MM.1S (cell line): Measurements from ENCODE around the gene TLCD3A.
"Not testable (repeated sequence)": the region's sequence is repeated elsewhere in the genome, so short reads cannot be mapped to it uniquely, and the experiment has no call there.

ENCODE experiments used
- DNase-seq: peaks from one replicate; pipeline ENCODE4 v3.0.0-alpha.2; 2015
- H2AFZ ChIP-seq: fragments of 300-600 bp; sonication (generic); 2 replicates; pipeline ENCODE4 v1.6.0; 2016; ENCODE audit warnings: antibody characterized with exemption, low read length
- H3F3A ChIP-seq: fragments of 300-600 bp; sonication (generic); 2 replicates; pipeline ENCODE4 v1.6.1; 2016; ENCODE audit warnings: mild to moderate bottlenecking, antibody characterized with exemption, low read length, moderate library complexity, mixed read lengths; ENCODE audit not compliant: insufficient read depth
- H3K27ac ChIP-seq: fragments of 300-600 bp; sonication (generic); 2 replicates; pipeline ENCODE4 v1.5.1; 2016; ENCODE audit warnings: mild to moderate bottlenecking, low read length
- H3K27me3 ChIP-seq: fragments of 300-600 bp; sonication (generic); replicated peaks from 2 replicates; pipeline ENCODE4 v1.6.0; 2016; ENCODE audit warnings: low read length; ENCODE audit not compliant: insufficient read depth
- H3K36me3 ChIP-seq: fragments of 300-600 bp; sonication (generic); replicated peaks from 2 replicates; pipeline ENCODE4 v1.6.1; 2016; ENCODE audit warnings: mild to moderate bottlenecking, low read length, mixed read lengths; ENCODE audit not compliant: insufficient read depth
- H3K4me1 ChIP-seq: fragments of 300-600 bp; sonication (generic); 2 replicates; pipeline ENCODE4 v1.6.1; 2016; ENCODE audit warnings: low read length, mixed read lengths
- H3K4me2 ChIP-seq: fragments of 300-600 bp; sonication (generic); 2 replicates; pipeline ENCODE4 v1.6.0; 2016; ENCODE audit warnings: low read depth, low read length
- H3K4me3 ChIP-seq: fragments of 300-600 bp; sonication (generic); 2 replicates; pipeline ENCODE4 v1.5.1; 2016; ENCODE audit warnings: low read length, mixed read lengths
- H3K79me2 ChIP-seq: fragments of 300-600 bp; sonication (generic); 2 replicates; pipeline ENCODE4 v1.6.1; 2016; ENCODE audit warnings: mixed run types, low read length, mixed read lengths
- H3K9ac ChIP-seq: fragments of 300-600 bp; sonication (generic); 2 replicates; pipeline ENCODE4 v1.6.1; 2016; ENCODE audit warnings: low read length, mixed read lengths
- H3K9me2 ChIP-seq: fragments of 300-600 bp; sonication (generic); replicated peaks from 2 replicates; pipeline ENCODE4 v1.6.1; 2016; ENCODE audit warnings: mild to moderate bottlenecking, low read length, mixed read lengths; ENCODE audit not compliant: insufficient read depth
- H3K9me3 ChIP-seq: fragments of 300-600 bp; sonication (generic); replicated peaks from 2 replicates; pipeline ENCODE4 v1.6.1; 2016; ENCODE audit warnings: mild to moderate bottlenecking, low read length, mixed read lengths; ENCODE audit not compliant: insufficient read depth
- H4K20me1 ChIP-seq: fragments of 300-600 bp; sonication (generic); 2 replicates; pipeline ENCODE4 v1.6.1; 2016; ENCODE audit warnings: mild to moderate bottlenecking, low read length, moderate library complexity, mixed read lengths; ENCODE audit not compliant: insufficient read depth
- CTCF ChIP-seq: fragments of 300-600 bp; sonication (generic); IDR thresholded peaks from 2 replicates; pipeline ENCODE4 v1.5.1; 2016; ENCODE audit warnings: antibody characterized with exemption, low read length, mixed read lengths
- EZH2 ChIP-seq: fragments of 300-600 bp; sonication (generic); optimal IDR thresholded peaks from 2 replicates; pipeline ENCODE3; 2017; ENCODE audit warnings: low read depth, mild to moderate bottlenecking, antibody characterized with exemption, low read length, mixed read lengths
- EZH2phosphoT487 ChIP-seq: fragments of 300-600 bp; sonication (generic); IDR thresholded peaks from 2 replicates; pipeline ENCODE4 v1.6.1; 2018; ENCODE audit warnings: antibody characterized with exemption, low read length

The TLCD3A gene

GRCh38 chr17:746181-746580, 13.8 kb downstream of the TLCD3A start:
- no peak for DNase-seq
- TF ChIP-seq EZH2phosphoT487 (no peak), CTCF (no peak), EZH2 (no peak)
- H3K27me3 ChIP-seq, result no peaks in the 10 kb centered on the region
- no peak overlapping the region for H3K4me3 ChIP-seq
- no peak overlapping the region for H3K27ac ChIP-seq
- no peaks in the 10 kb centered on the region for H3K9me2 ChIP-seq
- no peak overlapping the region for H3K9ac ChIP-seq
- peaks cover 20% of the 10 kb centered on the region for H3K36me3 ChIP-seq
- H3K4me2 ChIP-seq, result no peak overlapping the region
- H4K20me1 ChIP-seq, result no peaks in the 10 kb centered on the region
- H3K9me3 ChIP-seq, result no peaks in the 10 kb centered on the region
- H3K79me2 ChIP-seq, result peaks cover 61% of the 10 kb centered on the region
- H3F3A ChIP-seq, result no peaks in the 10 kb centered on the region
- H2AFZ ChIP-seq, result no peak overlapping the region
- peaks cover 7% of the 10 kb centered on the region; the same call in 1 of the 2 replicates for H3K4me1 ChIP-seq

- Histone ChIP-seq H3K4me3 (no peak overlapping the region), H3K27ac (no peak overlapping the region), H3K9ac (no peak overlapping the region), H3K4me2 (no peak overlapping the region), H3K4me1 (peaks cover 7% of the 10 kb centered on the region; the same call in 1 of the 2 replicates), H3K36me3 (peaks cover 20% of the 10 kb centered on the region), H3K9me2 (no peaks in the 10 kb centered on the region), H3K79me2 (peaks cover 69% of the 10 kb centered on the region), H4K20me1 (no peaks in the 10 kb centered on the region), H2AFZ (no peak overlapping the region), H3K9me3 (no peaks in the 10 kb centered on the region), H3K27me3 (no peaks in the 10 kb centered on the region), H3F3A (no peaks in the 10 kb centered on the region)
- no peak for DNase-seq
- TF ChIP-seq CTCF, result no peak
- no peak for TF ChIP-seq EZH2phosphoT487
- no peak for TF ChIP-seq EZH2
Observed at GRCh38 chr17:746783-747629, 14.6 kb downstream of the TLCD3A start.

GRCh38 chr17:748604-749003, 16.2 kb downstream of the TLCD3A start:
- H3K36me3 ChIP-seq, result peaks cover 20% of the 10 kb centered on the region
- not testable (repeated sequence) for H3F3A ChIP-seq, H2AFZ ChIP-seq, H3K9me3 ChIP-seq, H3K27ac ChIP-seq, H3K4me1 ChIP-seq, H3K4me2 ChIP-seq, H3K9ac ChIP-seq, H4K20me1 ChIP-seq, DNase-seq, H3K9me2 ChIP-seq, H3K27me3 ChIP-seq, H3K4me3 ChIP-seq
- H3K79me2 ChIP-seq, result peaks cover 69% of the 10 kb centered on the region

GRCh38 chr17:749359-749758, 17.0 kb downstream of the TLCD3A start:
- not testable (repeated sequence) for H3K4me3 ChIP-seq, H3K9me3 ChIP-seq, DNase-seq, H3F3A ChIP-seq, H3K27me3 ChIP-seq, H3K4me1 ChIP-seq, H2AFZ ChIP-seq, H3K9me2 ChIP-seq, H3K4me2 ChIP-seq, H3K9ac ChIP-seq, H4K20me1 ChIP-seq, H3K27ac ChIP-seq
- Histone ChIP-seq H3K36me3 (peaks cover 20% of the 10 kb centered on the region), H3K79me2 (peaks cover 69% of the 10 kb centered on the region)
